HepG2 (cell line): Measurements from ENCODE around the gene DERL2. TPM values are rescaled to one million over a fixed set of nuclear protein-coding genes. Genes with fewer than 3 reads are reported as not detected.
A peak's percentile ranks its signal among the peaks of the same experiment; 100 is the strongest.

ENCODE experiments used
- ATF7 ChIP-seq, 2 experiments: fragments of 450-650 bp in 1 of 2; sonication (generic) in 1 of 2; formaldehyde crosslinking in 1 of 2; IDR thresholded peaks; 2 replicates each; pipeline versions ENCODE4 v1.4.0 to v1.6.1; 2016 to 2020; ENCODE audit warnings: antibody characterized with exemption in 1 of 2, mild to moderate bottlenecking in 1 of 2, missing genetic modification reagents in 1 of 2
- HNF4A ChIP-seq: sonication (generic); formaldehyde crosslinking; IDR thresholded peaks from 2 replicates; pipeline ENCODE4 v1.4.0; 2020; ENCODE audit warnings: missing genetic modification reagents
- PITX1 ChIP-seq: sonication (generic); formaldehyde crosslinking; IDR thresholded peaks from 2 replicates; pipeline ENCODE4 v1.5.1; 2020; ENCODE audit warnings: mild to moderate bottlenecking, missing genetic modification reagents
- RBM22 ChIP-seq: fragments of 200-400 bp; formaldehyde crosslinking; optimal IDR thresholded peaks from 2 replicates; pipeline ENCODE3; 2017; ENCODE audit warnings: mild to moderate bottlenecking, low read length, moderate library complexity
- RNF219 ChIP-seq: sonication (generic); formaldehyde crosslinking; IDR thresholded peaks from 2 replicates; pipeline ENCODE4 v1.5.0; 2020; ENCODE audit warnings: mild to moderate bottlenecking, missing genetic modification reagents
- TP53 ChIP-seq: sonication (generic); formaldehyde crosslinking; conservative IDR thresholded peaks from 2 replicates; pipeline ENCODE4 v1.4.0; 2020; ENCODE audit warnings: missing genetic modification reagents
- U2AF1 ChIP-seq: fragments of 200-400 bp; formaldehyde crosslinking; optimal IDR thresholded peaks from 2 replicates; pipeline ENCODE3; 2017; ENCODE audit warnings: mild to moderate bottlenecking, low read depth, low read length
- ZBTB25 ChIP-seq: IDR thresholded peaks from 2 replicates; pipeline ENCODE4 v1.6.1; 2018; ENCODE audit warnings: missing genetic modification reagents
- ZBTB43 ChIP-seq: sonication (generic); formaldehyde crosslinking; conservative IDR thresholded peaks from 2 replicates; pipeline ENCODE4 v1.4.0; 2020; ENCODE audit warnings: missing genetic modification reagents
- ZFP36L1 ChIP-seq: sonication (generic); formaldehyde crosslinking; IDR thresholded peaks from 2 replicates; pipeline ENCODE4 v1.8.0; 2022; ENCODE audit warnings: mild to moderate bottlenecking, missing genetic modification reagents, moderate library complexity
- ZMYM3 ChIP-seq: sonication (generic); formaldehyde crosslinking; IDR thresholded peaks from 2 replicates; pipeline ENCODE4 v1.5.1; 2020; ENCODE audit warnings: mild to moderate bottlenecking, missing genetic modification reagents
- ZNF275 ChIP-seq: sonication (generic); formaldehyde crosslinking; IDR thresholded peaks from 2 replicates; pipeline ENCODE4 v1.8.0; 2022; ENCODE audit warnings: missing genetic modification reagents, mild to moderate bottlenecking, inconsistent platforms, borderline replicate concordance
- ZNF281 ChIP-seq: sonication (generic); formaldehyde crosslinking; IDR thresholded peaks from 2 replicates; pipeline ENCODE4 v1.4.0; 2020; ENCODE audit warnings: missing genetic modification reagents, borderline replicate concordance
- ZNF335 ChIP-seq: sonication (generic); formaldehyde crosslinking; IDR thresholded peaks from 2 replicates; pipeline ENCODE4 v1.4.0; 2020; ENCODE audit warnings: missing genetic modification reagents
- ZNF549 ChIP-seq: sonication (generic); formaldehyde crosslinking; IDR thresholded peaks from 2 replicates; pipeline ENCODE4 v1.5.0; 2020; ENCODE audit warnings: missing genetic modification reagents
- ZNF616 ChIP-seq: sonication (generic); formaldehyde crosslinking; IDR thresholded peaks from 2 replicates; pipeline ENCODE4 v1.5.0; 2020; ENCODE audit warnings: low read depth, mild to moderate bottlenecking, missing genetic modification reagents
- polyA plus RNA-seq, 8 experiments: library from polyadenylated mRNA; depleted of rRNA in 3 of 8; stranded (reverse) in 7 of 8; unstranded in 1 of 8; fragments of >200 nt; fragmentation: Illumina TruSeq in 4 of 8; extraction: Trizol in 4 of 8; gene quantifications; 2 replicates each; pipeline versions ENCODE4 v1.2.1 to v1.2.3, GENCODE V29; 2011 to 2016; ENCODE audit warnings: low read depth in 4 of 8, missing spikeins in 1 of 8, mixed read lengths in 1 of 8; ENCODE audit not compliant: insufficient read depth in 1 of 8
- total RNA-seq, 5 experiments: library from RNA; depleted of rRNA; stranded (reverse); fragments of >200 nt; fragmentation: Illumina TruSeq; extraction: Trizol; gene quantifications; 2 replicates each; pipeline ENCODE4 v1.2.3, GENCODE V29; 2016; ENCODE audit warnings: low read depth in 1 of 5
- TF ChIP-seq, protein P1 (sequence below): sonication (generic); formaldehyde crosslinking; IDR thresholded peaks from 2 replicates; pipeline ENCODE4 v1.5.0; 2020; ENCODE audit warnings: mild to moderate bottlenecking, missing genetic modification reagents

Gene DERL2
- total and polyA plus RNA-seq, 2 of the 13 experiments (the other 11 are each of a cell fraction or from before 2014, with no cell fraction given), result 59.3 to 65.2 TPM

DNA sequence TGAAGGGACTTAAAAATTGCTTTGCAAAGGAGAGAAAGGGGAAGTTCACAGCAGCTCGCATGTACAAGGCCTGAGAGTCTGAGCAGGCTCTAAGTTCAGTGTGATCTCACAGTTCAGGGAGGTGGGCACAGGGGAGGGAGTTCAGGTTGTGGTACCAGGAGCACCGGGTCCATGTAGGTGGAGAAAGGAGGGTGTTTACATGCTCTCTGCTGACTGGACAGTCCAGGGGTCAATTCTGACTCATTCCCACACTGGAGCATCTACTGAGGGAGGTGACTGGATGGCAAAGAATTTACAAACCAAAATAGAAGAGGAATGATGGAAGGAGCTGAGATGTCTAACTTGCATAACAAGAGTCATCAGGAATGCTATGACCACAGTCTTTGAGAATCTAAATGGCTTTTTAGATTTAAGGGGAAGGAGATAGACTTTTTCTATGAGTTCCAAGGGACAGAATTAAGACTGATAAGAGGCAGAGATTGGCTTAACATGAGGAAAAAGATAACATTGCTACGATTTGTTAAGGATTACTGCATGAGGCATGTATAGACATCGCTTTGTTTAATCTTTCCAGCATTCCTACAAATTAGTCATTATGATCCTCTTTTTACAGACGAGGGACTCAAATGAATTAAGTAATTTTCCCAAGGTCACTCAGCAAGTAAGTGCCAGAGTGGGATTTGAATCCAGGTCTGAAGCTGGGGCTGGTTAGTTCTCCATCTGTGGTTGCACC lies 30.2 kb upstream of the DERL2 start (continued):
- TF ChIP-seq ZNF281 (CRISPR knock-in tag) (no peak), ZBTB43 (CRISPR knock-in tag) (no peak), ATF7 (IDR thresholded peaks at IDR 0.05) (peak; percentile 40; the same call in 1 of the 2 replicates), ATF7 (CRISPR knock-in tag; IDR thresholded peaks at IDR 0.05) (0 out of 2 replicates have a peak, but pooled peaks have one; percentile 81), TP53 (CRISPR knock-in tag) (no peak), PITX1 (CRISPR knock-in tag) (no peak), HNF4A (CRISPR knock-in tag) (peak; percentile 93), RNF219 (CRISPR knock-in tag) (no peak), U2AF1 (no peak), ZNF335 (CRISPR knock-in tag) (no peak), RBM22 (no peak), ZBTB25 (no peak), ZNF616 (CRISPR knock-in tag) (no peak), ZNF549 (CRISPR knock-in tag) (no peak), ZNF275 (CRISPR knock-in tag) (no peak), ZFP36L1 (CRISPR knock-in tag) (no peak), ZMYM3 (peak; percentile 20; the same call in 1 of the 2 replicates)
- TF ChIP-seq, protein P1, sequence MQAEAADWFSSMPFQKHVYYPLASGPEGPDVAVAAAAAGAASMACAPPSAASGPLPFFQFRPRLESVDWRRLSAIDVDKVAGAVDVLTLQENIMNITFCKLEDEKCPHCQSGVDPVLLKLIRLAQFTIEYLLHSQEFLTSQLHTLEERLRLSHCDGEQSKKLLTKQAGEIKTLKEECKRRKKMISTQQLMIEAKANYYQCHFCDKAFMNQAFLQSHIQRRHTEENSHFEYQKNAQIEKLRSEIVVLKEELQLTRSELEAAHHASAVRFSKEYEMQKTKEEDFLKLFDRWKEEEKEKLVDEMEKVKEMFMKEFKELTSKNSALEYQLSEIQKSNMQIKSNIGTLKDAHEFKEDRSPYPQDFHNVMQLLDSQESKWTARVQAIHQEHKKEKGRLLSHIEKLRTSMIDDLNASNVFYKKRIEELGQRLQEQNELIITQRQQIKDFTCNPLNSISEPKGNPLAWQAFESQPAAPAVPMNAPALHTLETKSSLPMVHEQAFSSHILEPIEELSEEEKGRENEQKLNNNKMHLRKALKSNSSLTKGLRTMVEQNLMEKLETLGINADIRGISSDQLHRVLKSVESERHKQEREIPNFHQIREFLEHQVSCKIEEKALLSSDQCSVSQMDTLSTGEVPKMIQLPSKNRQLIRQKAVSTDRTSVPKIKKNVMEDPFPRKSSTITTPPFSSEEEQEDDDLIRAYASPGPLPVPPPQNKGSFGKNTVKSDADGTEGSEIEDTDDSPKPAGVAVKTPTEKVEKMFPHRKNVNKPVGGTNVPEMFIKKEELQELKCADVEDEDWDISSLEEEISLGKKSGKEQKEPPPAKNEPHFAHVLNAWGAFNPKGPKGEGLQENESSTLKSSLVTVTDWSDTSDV (CRISPR knock-in tag), result no peak
